HL-60 (cell line): ENCODE measurements around the gene BMP2K.

Experiments
- TF ChIP-seq, protein P1 (sequence below): IDR thresholded peaks from 2 replicates; pipeline ENCODE4 v1.6.1; 2012; ENCODE audit warnings: low read depth; ENCODE audit not compliant: insufficient replicate concordance
- TF ChIP-seq, protein P2 (sequence below): IDR thresholded peaks from one replicate; pipeline ENCODE4 v1.5.1; 2011; ENCODE audit warnings: low read length, control low read depth, inconsistent platforms; ENCODE audit not compliant: insufficient read depth

- TF ChIP-seq, protein P1, sequence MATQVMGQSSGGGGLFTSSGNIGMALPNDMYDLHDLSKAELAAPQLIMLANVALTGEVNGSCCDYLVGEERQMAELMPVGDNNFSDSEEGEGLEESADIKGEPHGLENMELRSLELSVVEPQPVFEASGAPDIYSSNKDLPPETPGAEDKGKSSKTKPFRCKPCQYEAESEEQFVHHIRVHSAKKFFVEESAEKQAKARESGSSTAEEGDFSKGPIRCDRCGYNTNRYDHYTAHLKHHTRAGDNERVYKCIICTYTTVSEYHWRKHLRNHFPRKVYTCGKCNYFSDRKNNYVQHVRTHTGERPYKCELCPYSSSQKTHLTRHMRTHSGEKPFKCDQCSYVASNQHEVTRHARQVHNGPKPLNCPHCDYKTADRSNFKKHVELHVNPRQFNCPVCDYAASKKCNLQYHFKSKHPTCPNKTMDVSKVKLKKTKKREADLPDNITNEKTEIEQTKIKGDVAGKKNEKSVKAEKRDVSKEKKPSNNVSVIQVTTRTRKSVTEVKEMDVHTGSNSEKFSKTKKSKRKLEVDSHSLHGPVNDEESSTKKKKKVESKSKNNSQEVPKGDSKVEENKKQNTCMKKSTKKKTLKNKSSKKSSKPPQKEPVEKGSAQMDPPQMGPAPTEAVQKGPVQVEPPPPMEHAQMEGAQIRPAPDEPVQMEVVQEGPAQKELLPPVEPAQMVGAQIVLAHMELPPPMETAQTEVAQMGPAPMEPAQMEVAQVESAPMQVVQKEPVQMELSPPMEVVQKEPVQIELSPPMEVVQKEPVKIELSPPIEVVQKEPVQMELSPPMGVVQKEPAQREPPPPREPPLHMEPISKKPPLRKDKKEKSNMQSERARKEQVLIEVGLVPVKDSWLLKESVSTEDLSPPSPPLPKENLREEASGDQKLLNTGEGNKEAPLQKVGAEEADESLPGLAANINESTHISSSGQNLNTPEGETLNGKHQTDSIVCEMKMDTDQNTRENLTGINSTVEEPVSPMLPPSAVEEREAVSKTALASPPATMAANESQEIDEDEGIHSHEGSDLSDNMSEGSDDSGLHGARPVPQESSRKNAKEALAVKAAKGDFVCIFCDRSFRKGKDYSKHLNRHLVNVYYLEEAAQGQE: no peak
- TF ChIP-seq, protein P2, sequence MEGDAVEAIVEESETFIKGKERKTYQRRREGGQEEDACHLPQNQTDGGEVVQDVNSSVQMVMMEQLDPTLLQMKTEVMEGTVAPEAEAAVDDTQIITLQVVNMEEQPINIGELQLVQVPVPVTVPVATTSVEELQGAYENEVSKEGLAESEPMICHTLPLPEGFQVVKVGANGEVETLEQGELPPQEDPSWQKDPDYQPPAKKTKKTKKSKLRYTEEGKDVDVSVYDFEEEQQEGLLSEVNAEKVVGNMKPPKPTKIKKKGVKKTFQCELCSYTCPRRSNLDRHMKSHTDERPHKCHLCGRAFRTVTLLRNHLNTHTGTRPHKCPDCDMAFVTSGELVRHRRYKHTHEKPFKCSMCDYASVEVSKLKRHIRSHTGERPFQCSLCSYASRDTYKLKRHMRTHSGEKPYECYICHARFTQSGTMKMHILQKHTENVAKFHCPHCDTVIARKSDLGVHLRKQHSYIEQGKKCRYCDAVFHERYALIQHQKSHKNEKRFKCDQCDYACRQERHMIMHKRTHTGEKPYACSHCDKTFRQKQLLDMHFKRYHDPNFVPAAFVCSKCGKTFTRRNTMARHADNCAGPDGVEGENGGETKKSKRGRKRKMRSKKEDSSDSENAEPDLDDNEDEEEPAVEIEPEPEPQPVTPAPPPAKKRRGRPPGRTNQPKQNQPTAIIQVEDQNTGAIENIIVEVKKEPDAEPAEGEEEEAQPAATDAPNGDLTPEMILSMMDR: peak; percentile 26
Observed at GRCh38 chr4:78951862-78952472, 175.8 kb downstream of the BMP2K start.
